GM18951 (cell line): ENCODE results near the gene CCRL2.

ENCODE experiments used
- POLR2A ChIP-seq: IDR thresholded peaks from 4 replicates; pipeline ENCODE4 v1.6.1; 2011; ENCODE audit warnings: mild to moderate bottlenecking; ENCODE audit not compliant: insufficient read length, insufficient read depth; ENCODE audit errors: extremely low read depth
- in situ Hi-C: fragments of 300-500 bp; cut with MboI; formaldehyde crosslinking; loops from one replicate; pipeline ENCODE4 v1.12.0; 2022; ENCODE audit warnings: low sequenced_read_pairs, mixed read lengths, inconsistent platforms; ENCODE audit not compliant: unreplicated experiment

The CCRL2 gene, protein sequence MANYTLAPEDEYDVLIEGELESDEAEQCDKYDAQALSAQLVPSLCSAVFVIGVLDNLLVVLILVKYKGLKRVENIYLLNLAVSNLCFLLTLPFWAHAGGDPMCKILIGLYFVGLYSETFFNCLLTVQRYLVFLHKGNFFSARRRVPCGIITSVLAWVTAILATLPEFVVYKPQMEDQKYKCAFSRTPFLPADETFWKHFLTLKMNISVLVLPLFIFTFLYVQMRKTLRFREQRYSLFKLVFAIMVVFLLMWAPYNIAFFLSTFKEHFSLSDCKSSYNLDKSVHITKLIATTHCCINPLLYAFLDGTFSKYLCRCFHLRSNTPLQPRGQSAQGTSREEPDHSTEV

DNA sequence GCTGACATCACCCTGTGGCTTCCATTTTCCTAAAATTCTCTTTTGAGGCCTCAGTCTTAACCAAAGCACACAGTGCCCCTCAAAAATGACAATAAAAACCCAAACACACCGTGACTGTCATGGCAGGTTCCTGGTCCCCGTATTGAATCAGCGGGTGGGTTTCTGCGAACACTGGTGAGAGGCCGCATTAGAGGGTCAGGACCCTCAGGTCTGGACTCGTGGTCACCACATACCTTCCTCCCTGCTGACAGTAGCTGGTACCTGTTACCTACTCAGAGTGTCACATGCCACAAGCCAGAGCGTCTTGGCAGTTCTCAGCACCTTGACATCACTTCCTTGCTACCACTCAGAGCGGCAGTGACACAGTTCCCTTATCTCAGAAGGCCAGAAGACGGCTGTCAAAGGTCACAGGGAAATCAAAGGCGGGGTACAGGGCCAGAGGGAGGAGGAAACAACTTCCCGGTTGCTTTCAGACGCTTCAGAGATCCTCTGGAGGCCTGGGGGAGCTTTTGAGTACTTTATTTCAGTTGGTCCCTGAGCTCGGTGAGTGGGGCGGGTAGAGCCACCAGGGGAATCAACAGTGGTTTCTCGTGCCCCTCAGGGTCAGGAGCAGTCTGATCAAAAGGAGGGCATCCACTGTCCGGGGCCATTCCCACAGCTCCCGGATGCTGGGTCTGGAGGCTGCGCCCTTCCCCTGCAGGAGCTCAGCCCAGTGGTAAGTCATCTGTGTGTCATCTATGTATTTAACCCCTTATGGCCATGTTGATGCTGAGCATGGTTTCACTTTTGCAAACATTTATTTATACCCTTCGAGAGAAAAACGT lies at the start of gene CCRL2, which contains the start of gene CCR5AS:
TSS of gene CCRL2 (plus strand) at position 472 of the 824 bp plus-strand sequence. CDS start 821 bp downstream, outside the sequence.
TSS of gene CCR5AS (minus strand) at position 279 of the 824 bp plus-strand sequence.
- in situ Hi-C loops, result no loop called here
- TF ChIP-seq POLR2A, result no peak

DNA sequence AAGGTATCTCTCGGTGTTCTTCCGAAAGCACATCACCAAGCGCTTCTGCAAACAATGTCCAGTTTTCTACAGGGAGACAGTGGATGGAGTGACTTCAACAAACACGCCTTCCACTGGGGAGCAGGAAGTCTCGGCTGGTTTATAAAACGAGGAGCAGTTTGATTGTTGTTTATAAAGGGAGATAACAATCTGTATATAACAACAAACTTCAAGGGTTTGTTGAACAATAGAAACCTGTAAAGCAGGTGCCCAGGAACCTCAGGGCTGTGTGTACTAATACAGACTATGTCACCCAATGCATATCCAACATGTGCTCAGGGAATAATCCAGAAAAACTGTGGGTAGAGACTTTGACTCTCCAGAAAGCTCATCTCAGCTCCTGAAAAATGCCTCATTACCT lies 48.6 kb upstream of the CCRL2 start:
- no peak for TF ChIP-seq POLR2A
- in situ Hi-C loops, result no loop called here

DNA sequence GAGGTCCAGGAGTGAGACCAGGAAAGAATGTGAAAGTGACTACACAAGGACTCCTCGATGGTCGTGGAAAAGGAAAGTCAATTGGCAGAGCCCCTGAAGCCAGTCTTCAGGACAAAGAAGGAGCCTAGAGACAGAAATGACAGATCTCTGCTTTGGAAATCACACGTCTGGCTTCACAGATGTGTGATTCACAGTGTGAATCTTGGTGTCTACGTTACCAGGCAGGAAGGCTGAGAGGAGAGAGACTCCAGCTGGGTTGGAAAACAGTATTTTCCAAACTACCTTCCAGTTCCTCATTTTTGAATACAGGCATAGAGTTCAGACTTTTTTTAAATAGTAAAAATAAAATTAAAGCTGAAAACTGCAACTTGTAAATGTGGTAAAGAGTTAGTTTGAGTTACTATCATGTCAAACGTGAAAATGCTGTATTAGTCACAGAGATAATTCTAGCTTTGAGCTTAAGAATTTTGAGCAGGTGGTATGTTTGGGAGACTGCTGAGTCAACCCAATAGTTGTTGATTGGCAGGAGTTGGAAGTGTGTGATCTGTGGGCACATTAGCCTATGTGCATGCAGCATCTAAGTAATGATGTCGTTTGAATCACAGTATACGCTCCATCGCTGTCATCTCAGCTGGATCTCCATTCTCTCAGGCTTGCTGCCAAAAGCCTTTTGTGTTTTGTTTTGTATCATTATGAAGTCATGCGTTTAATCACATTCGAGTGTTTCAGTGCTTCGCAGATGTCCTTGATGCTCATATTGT lies 47.1 kb upstream of the CCRL2 start:
- no peak for TF ChIP-seq POLR2A
- in situ Hi-C loops, result no loop called here

DNA sequence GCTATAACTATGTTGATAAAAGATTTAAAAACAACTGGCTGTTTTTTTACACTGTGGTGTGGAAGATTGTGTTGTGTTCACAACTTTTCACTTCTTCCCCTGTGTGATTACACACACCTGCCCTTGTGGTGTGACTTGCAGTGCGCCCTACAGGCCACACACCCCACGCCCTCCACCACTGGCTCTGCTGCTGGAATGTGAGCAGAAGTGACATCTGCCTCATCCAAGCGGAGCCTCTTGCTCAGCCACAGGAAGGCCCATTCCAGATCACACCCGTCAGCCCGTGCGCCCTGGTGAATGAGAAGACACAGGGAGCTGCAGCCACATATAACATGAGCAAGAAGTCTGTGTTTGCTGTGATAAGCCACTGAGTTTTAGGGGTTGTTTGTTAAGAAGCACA lies 46.2 kb upstream of the CCRL2 start:
- in situ Hi-C loops, result no loop called here
- TF ChIP-seq POLR2A, result no peak

DNA sequence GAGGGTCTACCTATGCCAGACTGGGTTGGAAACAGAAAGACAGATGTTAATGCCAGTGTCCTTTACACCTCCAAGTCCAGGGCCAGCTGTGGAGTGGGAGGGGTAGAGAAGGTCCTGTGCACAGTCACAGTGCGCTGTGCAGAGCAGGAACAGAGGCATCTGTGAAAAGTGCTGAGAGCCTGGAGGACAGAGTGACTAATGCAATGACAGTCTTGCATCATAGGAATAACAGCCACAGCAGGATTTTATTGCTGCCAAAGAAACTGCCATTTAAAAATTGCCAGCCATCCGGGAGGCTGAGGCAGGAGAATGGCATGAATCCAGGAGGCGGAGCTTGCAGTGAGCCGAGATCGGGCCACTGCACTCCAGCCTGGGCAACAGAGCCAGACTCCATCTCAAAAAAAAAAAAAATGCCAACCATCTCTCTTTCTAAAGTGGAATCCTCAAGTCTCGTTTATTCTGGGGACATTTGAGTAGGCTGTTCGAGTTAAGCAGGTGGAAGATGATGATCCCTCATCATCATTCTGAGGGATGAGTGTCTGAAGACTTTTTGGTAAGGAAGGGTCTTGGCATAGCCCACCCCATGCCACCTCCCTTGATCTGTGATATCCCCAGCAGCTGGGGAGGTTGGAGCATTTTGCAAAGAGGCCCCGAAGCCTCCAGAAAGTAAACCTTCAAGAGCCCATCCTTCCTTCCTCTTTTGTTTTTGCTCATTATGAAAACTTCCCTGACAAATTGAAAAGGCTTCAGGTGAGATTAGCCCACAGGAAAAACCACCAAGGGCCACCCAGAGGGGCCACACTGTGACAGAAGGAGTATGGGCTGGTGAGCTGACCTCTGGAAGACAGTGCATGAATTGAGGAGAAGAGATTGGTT lies 45.4 kb upstream of the CCRL2 start:
- in situ Hi-C loops, result no loop called here
- TF ChIP-seq POLR2A, result no peak

DNA sequence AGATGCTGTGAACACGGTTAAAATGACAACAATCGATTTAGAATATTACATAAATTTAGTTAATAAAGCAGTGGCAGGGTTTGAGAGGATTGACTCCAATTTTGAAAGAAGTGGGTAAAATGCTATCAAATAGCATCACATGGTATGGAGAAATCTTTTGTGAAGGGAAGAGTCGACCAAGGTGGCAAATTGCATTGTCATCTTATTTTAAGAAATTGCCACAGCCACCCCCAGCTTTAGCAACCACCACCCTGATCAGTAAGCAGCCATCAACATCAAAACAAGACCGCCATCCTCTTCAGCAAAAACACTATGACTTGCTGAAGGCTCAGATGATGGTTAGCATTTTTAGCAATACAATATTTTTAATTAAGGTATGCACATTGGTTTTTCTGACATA lies 42.0 kb upstream of the CCRL2 start:
- in situ Hi-C loops, result no loop called here

DNA sequence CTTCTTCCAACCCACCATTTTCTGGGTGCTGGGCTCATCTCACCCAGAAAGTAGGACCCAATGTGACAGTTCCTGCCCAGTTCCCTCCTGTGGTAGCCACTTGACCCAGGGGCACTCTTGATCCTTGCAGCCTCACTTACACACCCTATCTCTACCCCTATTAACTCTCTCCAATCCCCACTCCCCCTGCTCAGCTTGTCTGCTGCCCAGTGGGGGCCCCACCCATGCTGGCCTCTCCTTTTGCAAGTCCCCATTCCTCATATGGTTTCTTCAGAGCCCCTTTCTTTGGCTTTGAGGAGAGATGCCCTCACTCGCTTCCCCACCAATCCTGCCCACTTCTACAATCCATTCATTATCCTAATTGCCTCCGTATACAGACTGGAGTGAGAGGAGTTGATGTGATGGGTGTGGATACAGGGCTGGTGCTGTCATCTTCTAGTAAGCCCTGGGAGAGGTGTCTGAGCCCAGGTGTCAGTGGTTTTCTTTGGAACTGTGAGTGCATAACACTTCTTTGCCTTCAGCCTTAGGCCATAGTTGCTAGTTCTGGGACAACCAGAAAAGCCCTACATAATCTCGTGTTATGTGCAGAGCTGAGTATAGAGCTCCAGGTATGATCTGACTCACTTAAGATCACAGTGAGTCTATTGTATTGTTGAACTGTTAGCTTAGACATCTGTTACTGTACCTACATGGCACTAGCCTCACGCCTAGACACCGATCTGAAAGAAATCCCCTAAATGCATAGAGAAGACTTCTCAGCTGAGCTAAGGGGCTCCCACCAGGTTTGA lies 41.1 kb upstream of the CCRL2 start:
- no peak for TF ChIP-seq POLR2A
- in situ Hi-C loops, result no loop called here

More for the DNA sequence above, 42.0 kb upstream of the CCRL2 start:
- TF ChIP-seq POLR2A, result no peak

DNA sequence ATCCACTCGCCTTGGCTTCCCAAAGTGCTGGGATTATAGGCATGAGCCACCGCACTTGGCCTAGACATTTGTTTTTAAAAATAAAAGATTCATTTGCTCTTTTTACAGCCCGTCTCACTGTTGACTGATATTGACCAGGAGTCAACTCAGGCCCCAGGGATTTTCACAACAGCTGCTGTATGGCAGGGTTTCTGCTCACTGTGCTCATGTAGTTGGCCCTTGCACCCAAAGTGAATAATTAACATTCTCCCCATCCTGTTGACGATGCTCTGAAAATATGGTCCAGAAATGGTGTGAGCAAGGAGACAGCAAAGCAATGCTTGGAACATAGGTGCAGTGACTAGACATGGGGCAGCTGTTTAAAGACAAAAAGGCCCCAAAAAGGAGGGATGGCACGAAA lies 39.2 kb upstream of the CCRL2 start:
- in situ Hi-C loops, result no loop called here
- TF ChIP-seq POLR2A, result no peak

DNA sequence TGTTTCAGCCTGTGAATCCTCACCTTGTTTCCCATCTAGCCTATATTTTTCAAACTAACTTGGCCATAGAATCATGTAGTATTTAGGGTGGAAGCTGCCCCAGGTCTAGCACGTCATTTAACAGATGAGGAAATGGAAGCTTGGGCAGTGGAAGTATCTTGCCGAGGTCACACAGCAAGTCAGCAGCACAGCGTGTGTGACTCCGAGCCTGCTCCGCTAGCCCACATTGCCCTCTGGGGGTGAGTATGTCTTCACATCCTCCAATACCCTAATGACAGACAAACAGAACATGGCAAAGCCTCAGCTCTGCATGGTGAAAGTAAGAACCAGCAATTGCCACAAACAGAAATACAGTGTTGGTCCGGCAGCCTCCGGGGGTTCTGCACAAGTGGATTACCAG lies 38.5 kb upstream of the CCRL2 start:
- in situ Hi-C loops, result no loop called here
- TF ChIP-seq POLR2A, result no peak

DNA sequence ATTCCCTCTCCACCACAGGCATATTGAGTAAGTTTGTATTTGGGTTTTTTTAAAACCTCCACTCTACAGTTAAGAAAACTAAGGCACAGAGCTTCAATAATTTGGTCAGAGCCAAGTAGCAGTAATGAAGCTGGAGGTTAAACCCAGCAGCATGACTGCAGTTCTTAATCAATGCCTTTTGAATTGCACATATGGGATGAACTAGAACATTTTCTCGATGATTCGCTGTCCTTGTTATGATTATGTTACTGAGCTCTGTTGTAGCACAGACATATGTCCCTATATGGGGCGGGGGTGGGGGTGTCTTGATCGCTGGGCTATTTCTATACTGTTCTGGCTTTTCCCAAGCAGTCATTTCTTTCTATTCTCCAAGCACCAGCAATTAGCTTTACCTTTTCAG lies 37.9 kb upstream of the CCRL2 start:
- in situ Hi-C loops, result no loop called here
- TF ChIP-seq POLR2A, result no peak

DNA sequence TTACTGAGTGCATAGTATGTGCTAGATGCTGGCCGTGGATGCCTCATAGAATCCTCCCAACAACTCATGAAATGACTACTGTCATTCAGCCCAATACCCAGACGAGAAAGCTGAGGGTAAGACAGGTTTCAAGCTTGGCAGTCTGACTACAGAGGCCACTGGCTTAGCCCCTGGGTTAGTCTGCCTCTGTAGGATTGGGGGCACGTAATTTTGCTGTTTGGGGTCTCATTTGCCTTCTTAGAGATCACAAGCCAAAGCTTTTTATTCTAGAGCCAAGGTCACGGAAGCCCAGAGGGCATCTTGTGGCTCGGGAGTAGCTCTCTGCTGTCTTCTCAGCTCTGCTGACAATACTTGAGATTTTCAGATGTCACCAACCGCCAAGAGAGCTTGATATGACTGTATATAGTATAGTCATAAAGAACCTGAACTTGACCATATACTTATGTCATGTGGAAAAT lies 37.4 kb upstream of the CCRL2 start:
- in situ Hi-C loops, result loop anchor here (10.0 kb wide), 3 partner anchors 155 to 425 kb away; partner anchors contain the start of gene CXCR6
- TF ChIP-seq POLR2A, result no peak

DNA sequence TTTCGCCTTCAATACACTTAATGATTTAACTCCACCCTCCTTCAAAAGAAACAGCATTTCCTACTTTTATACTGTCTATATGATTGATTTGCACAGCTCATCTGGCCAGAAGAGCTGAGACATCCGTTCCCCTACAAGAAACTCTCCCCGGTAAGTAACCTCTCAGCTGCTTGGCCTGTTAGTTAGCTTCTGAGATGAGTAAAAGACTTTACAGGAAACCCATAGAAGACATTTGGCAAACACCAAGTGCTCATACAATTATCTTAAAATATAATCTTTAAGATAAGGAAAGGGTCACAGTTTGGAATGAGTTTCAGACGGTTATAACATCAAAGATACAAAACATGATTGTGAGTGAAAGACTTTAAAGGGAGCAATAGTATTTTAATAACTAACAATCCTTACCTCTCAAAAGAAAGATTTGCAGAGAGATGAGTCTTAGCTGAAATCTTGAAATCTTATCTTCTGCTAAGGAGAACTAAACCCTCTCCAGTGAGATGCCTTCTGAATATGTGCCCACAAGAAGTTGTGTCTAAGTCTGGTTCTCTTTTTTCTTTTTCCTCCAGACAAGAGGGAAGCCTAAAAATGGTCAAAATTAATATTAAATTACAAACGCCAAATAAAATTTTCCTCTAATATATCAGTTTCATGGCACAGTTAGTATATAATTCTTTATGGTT lies 36.1 kb upstream of the CCRL2 start, which contains the start of gene CCR5:
TSS of gene CCR5 (plus strand) at position 108 of the 680 bp plus-strand sequence. CDS start 1,957 bp downstream, outside the sequence.
- TF ChIP-seq POLR2A, result no peak
- in situ Hi-C loops, result loop anchor here (10.0 kb wide), 3 partner anchors 156 to 426 kb away; partner anchors contain the start of gene CXCR6
